Esophagus muscularis mucosa (tissue), 3 donors: ENCODE data around the gene PLCB3.

Experiments
- POLR2A ChIP-seq: fragments of 450-650 bp; IDR thresholded peaks from one replicate; pipeline ENCODE4 v1.6.1; 2017; ENCODE audit warnings: antibody characterized with exemption, moderate library complexity, mild to moderate bottlenecking, low read depth
- TF ChIP-seq, protein P1 (sequence below), 3 experiments: fragments of 200-600 bp in 2 of 3; fragments of 450-650 bp in 1 of 3; sonication (generic) in 2 of 3; IDR thresholded peaks; one replicate each; pipeline ENCODE4 v1.5.1; 2017 to 2019; ENCODE audit warnings: antibody characterized with exemption in 3 of 3, mild to moderate bottlenecking in 2 of 3, moderate library complexity in 1 of 3

DNA sequence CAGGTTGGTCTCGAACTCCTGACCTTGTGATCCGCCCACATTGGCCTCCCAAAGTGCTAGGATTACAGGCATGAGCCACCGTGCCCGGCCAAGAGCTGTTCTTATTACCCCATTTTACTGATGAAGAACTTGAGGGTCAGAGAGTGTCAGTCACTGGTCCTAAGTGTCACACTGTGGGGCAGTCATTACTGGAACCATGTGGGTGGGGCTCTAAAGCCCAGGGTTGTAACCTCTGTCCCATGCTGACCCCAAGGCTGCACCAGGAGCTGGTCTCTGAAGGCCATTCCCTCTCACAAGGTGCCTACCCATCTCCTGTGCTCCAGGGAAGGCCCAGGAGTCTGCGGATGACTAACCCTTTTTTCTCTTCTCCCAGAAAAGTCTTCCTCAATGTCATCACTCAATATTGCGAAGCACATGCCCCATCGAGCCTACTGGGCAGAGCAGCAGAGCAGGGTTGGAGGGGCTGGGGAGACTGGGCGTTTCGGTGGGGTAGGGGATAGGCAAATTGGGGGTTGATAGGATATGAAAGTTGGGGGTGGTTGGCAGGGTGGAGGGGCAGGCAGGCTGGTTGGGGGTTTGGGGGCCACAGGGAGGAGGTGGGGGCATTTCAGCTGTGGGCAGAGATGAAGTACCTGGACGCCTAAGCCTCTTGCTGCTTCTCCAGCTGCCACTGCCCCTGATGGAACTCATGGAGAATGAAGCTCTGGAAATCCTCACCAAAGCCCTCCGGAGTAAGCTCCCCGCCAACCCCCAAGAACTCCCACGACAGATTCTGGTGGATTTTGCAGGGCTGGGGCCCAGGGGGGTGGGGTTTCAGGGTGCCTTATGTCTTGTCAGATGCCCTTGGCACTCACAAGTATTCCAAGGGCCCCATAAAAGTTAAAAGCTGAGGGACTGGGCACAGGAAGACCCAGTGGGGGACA lies 52.0 kb downstream of the PLCB3 start:
- TF ChIP-seq, protein P1, sequence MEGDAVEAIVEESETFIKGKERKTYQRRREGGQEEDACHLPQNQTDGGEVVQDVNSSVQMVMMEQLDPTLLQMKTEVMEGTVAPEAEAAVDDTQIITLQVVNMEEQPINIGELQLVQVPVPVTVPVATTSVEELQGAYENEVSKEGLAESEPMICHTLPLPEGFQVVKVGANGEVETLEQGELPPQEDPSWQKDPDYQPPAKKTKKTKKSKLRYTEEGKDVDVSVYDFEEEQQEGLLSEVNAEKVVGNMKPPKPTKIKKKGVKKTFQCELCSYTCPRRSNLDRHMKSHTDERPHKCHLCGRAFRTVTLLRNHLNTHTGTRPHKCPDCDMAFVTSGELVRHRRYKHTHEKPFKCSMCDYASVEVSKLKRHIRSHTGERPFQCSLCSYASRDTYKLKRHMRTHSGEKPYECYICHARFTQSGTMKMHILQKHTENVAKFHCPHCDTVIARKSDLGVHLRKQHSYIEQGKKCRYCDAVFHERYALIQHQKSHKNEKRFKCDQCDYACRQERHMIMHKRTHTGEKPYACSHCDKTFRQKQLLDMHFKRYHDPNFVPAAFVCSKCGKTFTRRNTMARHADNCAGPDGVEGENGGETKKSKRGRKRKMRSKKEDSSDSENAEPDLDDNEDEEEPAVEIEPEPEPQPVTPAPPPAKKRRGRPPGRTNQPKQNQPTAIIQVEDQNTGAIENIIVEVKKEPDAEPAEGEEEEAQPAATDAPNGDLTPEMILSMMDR (IDR thresholded peaks at IDR 0.05), result no peak
- no peak for TF ChIP-seq POLR2A
